Measurements from ENCODE around the gene YTHDC1.

YTHDC1 gene

DNA sequence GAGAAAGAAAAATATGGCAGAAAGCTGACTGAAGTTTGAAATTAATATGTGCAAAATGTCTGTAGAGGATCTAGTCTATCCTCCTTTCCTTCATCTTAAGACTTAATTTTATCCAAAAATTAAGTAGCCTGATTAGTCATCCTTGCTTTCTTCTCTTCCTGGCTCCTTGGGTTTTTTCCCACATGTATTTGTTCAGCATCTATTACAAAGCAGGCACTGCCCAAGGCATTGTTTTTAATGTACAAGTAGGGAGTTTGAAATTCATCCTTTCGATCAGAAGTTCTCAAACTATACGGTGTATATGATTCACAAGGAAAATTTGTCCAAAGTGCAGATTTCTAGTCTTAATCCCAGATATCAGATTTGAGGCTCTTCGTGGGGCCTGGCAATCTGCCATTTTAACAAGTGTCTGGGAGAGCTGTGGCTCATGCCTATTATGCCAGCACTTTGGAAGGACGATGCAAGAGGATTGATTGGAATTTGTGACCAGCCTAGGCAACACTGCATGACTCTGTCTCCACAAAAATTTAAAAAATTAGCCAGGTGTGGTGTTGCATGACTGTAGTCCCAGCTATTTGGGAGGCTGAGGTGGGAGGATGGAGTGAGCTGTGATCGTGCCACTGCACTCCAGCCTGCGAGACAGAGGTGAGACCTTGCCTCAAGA lies 19.4 kb upstream of the YTHDC1 start:
- Histone ChIP-seq H4K20me1 (ENCODE audit: insufficient read depth, low read length) (no peaks in the 10 kb centered on the region), H2AFZ (ENCODE audit: low read length) (no peak overlapping the region), H3K9me3 (replicated peaks; ENCODE audit: insufficient read depth, low read length) (no peaks in the 10 kb centered on the region), H3K9ac (ENCODE audit: low read length) (no peak overlapping the region), H3K4me3 (ENCODE audit: low read length) (no peak overlapping the region), H3K79me2 (ENCODE audit: low read length) (no peaks in the 10 kb centered on the region), H3K36me3 (replicated peaks; ENCODE audit: insufficient read depth, low read length) (no peaks in the 10 kb centered on the region), H3F3A (ENCODE audit: insufficient read depth, low read length) (no peaks in the 10 kb centered on the region), H3K4me1 (ENCODE audit: low read length) (no peaks in the 10 kb centered on the region), H3K4me2 (ENCODE audit: low read depth, low read length) (no peak overlapping the region), H3K9me2 (replicated peaks; ENCODE audit: insufficient read depth, low read length) (no peaks in the 10 kb centered on the region), H3K27me3 (replicated peaks; ENCODE audit: insufficient read depth, low read length) (no peaks in the 10 kb centered on the region), H3K27ac (ENCODE audit: low read length) (no peak overlapping the region)
- TF ChIP-seq CTCF (IDR thresholded peaks at IDR 0.05; ENCODE audit: low read length) (no peak), EZH2phosphoT487 (IDR thresholded peaks at IDR 0.05; ENCODE audit: low read length) (no peak), EZH2 (optimal IDR thresholded peaks at IDR 0.05; ENCODE audit: low read depth, low read length) (no peak)
- DNase-seq, result no peak

- DNase-seq, result no peak
- no peak overlapping the region for H3K27ac ChIP-seq (ENCODE audit: low read length)
- no peaks in the 10 kb centered on the region for H3K79me2 ChIP-seq (ENCODE audit: low read length)
- no peaks in the 10 kb centered on the region for H3K9me2 ChIP-seq (replicated peaks; ENCODE audit: insufficient read depth, low read length)
- H3F3A ChIP-seq (ENCODE audit: insufficient read depth, low read length), result no peaks in the 10 kb centered on the region
- no peak for TF ChIP-seq EZH2 (optimal IDR thresholded peaks at IDR 0.05; ENCODE audit: low read depth, low read length)
- no peak for TF ChIP-seq CTCF (IDR thresholded peaks at IDR 0.05; ENCODE audit: low read length)
- no peak for TF ChIP-seq EZH2phosphoT487 (IDR thresholded peaks at IDR 0.05; ENCODE audit: low read length)
- no peak overlapping the region for H3K4me3 ChIP-seq (ENCODE audit: low read length)
- no peaks in the 10 kb centered on the region for H4K20me1 ChIP-seq (ENCODE audit: insufficient read depth, low read length)
- H3K4me2 ChIP-seq (ENCODE audit: low read depth, low read length), result no peak overlapping the region
- no peaks in the 10 kb centered on the region for H3K9me3 ChIP-seq (replicated peaks; ENCODE audit: insufficient read depth, low read length)
- H3K27me3 ChIP-seq (replicated peaks; ENCODE audit: insufficient read depth, low read length), result no peaks in the 10 kb centered on the region
- no peak overlapping the region for H2AFZ ChIP-seq (ENCODE audit: low read length)
- H3K4me1 ChIP-seq (ENCODE audit: low read length), result no peaks in the 10 kb centered on the region
- no peaks in the 10 kb centered on the region for H3K36me3 ChIP-seq (replicated peaks; ENCODE audit: insufficient read depth, low read length)
- H3K9ac ChIP-seq (ENCODE audit: low read length), result no peak overlapping the region
Observed at GRCh38 chr4:68368691-68369131, 18.8 kb upstream of the YTHDC1 start.

GRCh38 chr4:68367835-68368234 lies 17.9 kb upstream of the YTHDC1 start:
- TF ChIP-seq EZH2 (optimal IDR thresholded peaks at IDR 0.05; ENCODE audit: low read depth, low read length) (no peak), CTCF (IDR thresholded peaks at IDR 0.05; ENCODE audit: low read length) (no peak), EZH2phosphoT487 (IDR thresholded peaks at IDR 0.05; ENCODE audit: low read length) (no peak)
- Histone ChIP-seq H3K4me3 (ENCODE audit: low read length) (no peak overlapping the region), H3K9me2 (replicated peaks; ENCODE audit: insufficient read depth, low read length) (no peaks in the 10 kb centered on the region), H3K36me3 (replicated peaks; ENCODE audit: insufficient read depth, low read length) (no peaks in the 10 kb centered on the region), H4K20me1 (ENCODE audit: insufficient read depth, low read length) (no peaks in the 10 kb centered on the region), H2AFZ (ENCODE audit: low read length) (no peak overlapping the region), H3K9me3 (replicated peaks; ENCODE audit: insufficient read depth, low read length) (no peaks in the 10 kb centered on the region), H3F3A (ENCODE audit: insufficient read depth, low read length) (no peaks in the 10 kb centered on the region), H3K27me3 (replicated peaks; ENCODE audit: insufficient read depth, low read length) (no peaks in the 10 kb centered on the region), H3K4me2 (ENCODE audit: low read depth, low read length) (no peak overlapping the region), H3K27ac (ENCODE audit: low read length) (no peak overlapping the region), H3K9ac (ENCODE audit: low read length) (no peak overlapping the region), H3K4me1 (ENCODE audit: low read length) (no peaks in the 10 kb centered on the region), H3K79me2 (ENCODE audit: low read length) (no peaks in the 10 kb centered on the region)
- no peak for DNase-seq

Measured in MM.1S (cell line).